Suppressor macrophage treated with lipopolysaccharide for 4 hours (primary cell): ENCODE results near the gene DHX34.
"Not testable (repeated sequence)": the region's sequence is repeated elsewhere in the genome, so short reads cannot be mapped to it uniquely, and the experiment has no call there.

Experiments used
- DNase-seq: peaks from one replicate; pipeline ENCODE4 v3.0.0-alpha.2; 2020

Gene DHX34, protein sequence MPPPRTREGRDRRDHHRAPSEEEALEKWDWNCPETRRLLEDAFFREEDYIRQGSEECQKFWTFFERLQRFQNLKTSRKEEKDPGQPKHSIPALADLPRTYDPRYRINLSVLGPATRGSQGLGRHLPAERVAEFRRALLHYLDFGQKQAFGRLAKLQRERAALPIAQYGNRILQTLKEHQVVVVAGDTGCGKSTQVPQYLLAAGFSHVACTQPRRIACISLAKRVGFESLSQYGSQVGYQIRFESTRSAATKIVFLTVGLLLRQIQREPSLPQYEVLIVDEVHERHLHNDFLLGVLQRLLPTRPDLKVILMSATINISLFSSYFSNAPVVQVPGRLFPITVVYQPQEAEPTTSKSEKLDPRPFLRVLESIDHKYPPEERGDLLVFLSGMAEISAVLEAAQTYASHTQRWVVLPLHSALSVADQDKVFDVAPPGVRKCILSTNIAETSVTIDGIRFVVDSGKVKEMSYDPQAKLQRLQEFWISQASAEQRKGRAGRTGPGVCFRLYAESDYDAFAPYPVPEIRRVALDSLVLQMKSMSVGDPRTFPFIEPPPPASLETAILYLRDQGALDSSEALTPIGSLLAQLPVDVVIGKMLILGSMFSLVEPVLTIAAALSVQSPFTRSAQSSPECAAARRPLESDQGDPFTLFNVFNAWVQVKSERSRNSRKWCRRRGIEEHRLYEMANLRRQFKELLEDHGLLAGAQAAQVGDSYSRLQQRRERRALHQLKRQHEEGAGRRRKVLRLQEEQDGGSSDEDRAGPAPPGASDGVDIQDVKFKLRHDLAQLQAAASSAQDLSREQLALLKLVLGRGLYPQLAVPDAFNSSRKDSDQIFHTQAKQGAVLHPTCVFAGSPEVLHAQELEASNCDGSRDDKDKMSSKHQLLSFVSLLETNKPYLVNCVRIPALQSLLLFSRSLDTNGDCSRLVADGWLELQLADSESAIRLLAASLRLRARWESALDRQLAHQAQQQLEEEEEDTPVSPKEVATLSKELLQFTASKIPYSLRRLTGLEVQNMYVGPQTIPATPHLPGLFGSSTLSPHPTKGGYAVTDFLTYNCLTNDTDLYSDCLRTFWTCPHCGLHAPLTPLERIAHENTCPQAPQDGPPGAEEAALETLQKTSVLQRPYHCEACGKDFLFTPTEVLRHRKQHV

DNA sequence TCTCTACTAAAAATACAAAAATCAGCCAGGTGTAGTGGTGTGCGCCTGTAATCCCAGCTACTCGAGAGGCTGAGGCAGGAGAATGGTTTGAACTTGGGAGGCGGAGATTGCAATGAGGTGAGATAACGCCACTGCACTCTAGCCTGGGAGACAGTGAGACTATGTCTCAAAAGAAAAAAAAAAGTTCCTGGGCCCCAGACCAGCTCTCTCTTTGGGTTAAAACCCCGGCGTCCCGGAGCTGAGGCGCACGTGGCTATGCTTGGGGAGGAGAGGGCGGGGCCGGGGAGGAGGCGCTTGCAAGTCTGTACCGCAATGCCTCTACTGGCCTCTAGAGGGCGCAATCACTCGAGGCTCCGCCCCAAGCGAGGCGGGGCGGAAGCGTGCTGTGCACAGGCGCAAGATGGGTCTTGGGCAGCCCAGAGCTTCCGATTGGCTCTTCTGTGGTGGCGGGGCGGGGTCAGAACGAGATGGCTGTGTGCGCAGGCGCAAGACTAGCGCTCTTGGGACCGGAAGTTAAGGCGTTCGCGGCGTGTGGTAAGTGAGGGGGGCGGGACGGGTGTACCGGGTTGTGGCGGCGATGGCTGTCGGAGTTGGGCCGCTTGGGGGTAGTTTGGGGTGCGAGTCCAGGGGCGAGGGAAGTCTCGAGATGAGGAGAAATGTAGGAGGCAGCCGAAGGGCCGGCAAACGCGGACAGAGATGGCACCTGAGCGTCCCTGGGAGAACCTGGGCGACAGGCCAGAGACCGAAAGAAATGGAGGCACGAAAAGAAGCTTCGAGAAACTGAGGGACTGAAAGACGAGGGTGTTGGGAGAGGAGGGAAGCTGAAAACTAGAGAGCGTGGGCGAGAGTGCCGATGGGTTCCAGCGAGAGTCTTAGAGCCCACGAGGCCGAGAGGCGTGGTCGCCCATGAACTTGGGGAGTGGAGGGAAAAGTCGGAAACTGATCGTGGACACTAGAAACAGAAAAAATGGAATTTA is at the start of gene DHX34:
Gene DHX34 (plus strand): TSS at position 497 of the 977 bp plus-strand sequence. CDS start 3,716 bp downstream, outside the sequence.
- peak; percentile 100 for DNase-seq

DNA sequence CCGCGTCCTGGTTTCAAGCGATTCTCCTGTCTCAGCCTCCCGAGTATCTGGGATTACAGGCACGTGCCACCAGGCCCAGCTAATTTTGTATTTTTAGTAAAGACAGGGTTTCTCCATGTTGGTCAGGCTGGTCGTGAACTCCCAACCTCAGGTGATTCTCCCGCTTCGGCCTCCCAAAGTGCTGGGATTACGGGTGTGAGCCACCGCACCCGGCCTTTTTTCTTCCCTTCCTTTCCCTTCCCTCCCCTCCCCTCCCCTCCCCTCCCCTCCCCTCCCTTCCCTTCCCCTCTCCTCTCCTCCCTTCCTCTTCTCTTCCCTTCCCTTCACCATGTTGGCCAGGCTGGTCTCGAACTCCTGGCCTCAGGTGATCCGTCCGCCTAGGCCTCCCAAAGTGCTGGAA is 48.2 kb upstream of the DHX34 start:
- DNase-seq, result not testable (repeated sequence)

DNA sequence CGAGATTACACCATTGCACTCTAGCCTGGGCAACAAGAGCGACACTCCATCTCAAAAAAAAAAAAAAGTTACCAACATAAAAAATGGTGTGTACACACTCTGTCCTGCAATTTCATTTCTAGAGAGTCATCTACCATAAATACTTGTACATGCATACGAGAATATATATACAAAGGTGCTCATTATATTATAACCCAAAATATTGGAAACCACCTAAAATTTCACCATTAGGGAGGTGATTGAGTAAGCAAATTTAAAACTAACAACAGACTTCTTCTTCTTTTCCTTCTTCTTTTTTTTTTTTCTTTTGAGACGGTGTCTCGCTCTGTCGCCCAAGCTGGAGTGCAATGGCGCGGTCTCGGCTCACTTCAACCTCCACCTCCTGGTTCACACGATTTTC is 46.9 kb upstream of the DHX34 start:
- no peak for DNase-seq

DNA sequence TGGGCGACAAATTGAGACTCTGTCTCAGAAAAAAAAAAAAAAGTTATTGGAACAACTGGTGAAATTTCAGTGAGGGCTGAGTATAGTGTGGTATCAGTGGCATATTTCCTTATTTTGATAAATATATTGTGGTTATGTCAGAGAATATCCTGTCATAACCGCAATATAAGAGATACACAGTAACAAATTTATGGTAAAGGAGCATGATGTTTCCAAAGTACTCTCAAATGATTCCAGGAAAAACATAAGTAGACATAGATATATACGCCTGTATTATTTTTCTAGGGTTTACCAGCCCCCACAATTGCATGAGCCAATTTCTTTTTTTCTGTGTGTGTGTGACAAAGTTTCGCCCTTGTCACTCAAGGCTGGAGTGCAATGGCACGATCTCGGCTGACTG is 45.1 kb upstream of the DHX34 start:
- no peak for DNase-seq

DNA sequence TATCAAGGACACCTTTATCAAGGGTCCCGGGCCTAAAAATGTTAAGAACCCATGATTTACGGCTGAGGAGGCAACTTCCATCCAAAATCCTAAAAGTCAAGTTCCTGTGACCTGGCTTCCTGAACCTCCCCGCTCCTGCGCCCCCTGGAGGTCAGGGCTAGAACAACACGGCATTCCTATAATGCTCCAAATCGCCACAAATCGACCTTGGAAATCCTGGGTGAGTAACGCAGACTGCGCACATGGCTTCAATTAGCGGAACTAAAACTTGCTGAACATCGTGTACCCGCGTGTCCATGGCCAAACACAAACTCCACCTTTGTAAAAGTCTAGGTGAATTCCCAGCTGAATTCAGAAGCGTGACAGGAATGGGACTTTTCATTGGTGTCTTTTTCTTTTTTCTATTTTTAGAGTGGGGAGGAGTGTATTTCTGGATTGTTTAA is 43.8 kb upstream of the DHX34 start:
- peak; percentile 91 for DNase-seq

DNA sequence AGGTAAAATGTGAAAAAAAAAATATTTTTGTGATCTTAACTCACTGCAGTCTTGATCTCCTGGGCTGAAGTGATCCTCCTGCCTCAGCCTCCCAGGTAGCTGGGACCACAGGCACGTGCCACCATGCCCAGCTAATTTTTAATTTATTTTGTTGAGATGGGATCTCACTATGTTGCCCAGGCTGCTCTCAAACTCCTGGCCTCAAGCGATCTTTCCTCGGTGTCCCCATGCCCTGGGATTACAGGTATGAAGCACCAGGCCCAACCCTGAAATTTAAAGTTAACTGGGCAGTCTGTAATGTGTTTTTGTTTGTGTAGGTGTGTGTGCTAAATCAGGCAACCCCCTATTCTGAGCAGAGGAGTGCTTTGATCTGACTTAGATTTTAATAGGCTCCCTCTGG is 42.8 kb upstream of the DHX34 start:
- no peak for DNase-seq

DNA sequence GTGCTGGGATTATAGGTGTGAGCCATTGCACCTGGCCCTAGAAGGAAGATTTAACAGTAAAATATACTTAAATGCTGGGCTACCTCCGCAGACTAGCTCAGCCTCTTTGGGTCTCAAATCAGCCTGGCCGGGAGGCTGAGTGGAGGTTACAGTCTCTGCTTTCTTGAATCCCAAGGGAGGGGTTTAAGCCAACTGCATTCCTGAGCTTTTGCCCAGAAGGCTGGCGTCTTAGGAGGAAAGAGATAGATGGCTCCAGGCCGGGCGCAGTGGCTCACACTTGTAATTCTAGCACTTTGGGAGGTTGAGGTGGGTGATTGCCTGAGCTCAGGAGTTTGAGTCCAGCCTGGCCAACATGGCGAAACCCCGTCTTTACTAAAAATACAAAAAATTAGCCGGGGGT is 40.1 kb upstream of the DHX34 start:
- no peak for DNase-seq

DNA sequence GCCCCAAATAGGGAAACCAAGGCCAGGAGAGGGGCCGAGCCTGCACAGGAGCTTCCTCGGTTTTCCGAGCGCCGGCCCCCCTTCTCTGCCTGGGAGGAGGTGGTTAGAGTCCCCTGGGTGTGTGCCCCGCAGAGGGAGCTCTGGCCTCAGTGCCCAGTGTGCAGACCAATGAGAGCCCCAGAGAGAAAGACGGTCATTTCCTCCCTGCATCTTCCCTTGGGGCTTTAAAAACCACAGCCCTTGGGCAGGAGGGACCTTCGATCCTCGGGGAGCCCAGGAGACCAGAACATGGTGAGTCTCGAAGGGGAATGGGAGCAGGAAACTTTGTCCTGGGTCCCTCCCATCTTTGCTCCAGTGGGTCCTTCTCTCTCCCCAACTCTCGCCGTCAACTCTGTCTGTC is 39.5 kb upstream of the DHX34 start, which contains the start of gene C5AR1:
Gene C5AR1 (plus strand): TSS at position 254 of the 400 bp plus-strand sequence. CDS start 35 bp downstream, at position 289.
- DNase-seq, result peak; percentile 86

DNA sequence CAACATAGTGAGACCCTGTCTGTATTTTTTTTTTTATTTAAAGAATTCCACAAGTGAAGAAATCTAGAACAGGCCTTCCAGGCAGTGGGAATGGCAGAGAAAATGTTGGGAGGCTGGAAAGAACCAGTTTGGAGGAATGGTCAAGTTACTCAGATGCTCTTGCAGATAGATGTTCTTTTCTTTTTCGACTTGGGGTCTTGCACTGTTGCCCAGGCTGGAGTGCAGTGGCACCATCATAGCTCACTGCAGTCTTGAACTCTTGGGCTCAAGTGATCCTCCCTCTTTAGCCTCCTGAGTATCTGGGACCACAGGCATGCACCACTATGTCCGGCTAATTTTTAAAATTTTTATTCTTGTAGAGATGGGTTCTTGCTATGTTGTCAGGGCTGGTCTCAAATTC is 38.8 kb upstream of the DHX34 start:
- DNase-seq, result no peak

DNA sequence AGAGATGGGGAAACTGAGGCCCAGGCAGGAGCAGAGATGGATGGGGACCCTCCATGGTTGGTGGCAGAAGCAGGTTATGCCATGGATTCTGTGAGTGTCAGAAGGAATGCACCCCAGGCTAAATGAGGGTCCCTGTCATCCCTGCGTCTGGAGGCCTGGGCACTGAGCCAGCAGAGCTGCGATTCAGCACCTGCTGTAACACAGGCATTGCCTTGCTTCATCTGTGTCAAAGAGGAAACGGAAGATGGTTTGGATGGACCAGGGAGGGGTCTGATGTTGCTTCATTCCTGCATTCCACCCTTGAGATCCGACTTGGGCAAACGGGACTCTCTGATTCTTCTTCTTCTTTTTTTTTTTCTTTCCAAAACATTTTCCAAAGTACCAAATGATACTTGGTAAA is 38.3 kb upstream of the DHX34 start:
- DNase-seq, result peak; percentile 90

DNA sequence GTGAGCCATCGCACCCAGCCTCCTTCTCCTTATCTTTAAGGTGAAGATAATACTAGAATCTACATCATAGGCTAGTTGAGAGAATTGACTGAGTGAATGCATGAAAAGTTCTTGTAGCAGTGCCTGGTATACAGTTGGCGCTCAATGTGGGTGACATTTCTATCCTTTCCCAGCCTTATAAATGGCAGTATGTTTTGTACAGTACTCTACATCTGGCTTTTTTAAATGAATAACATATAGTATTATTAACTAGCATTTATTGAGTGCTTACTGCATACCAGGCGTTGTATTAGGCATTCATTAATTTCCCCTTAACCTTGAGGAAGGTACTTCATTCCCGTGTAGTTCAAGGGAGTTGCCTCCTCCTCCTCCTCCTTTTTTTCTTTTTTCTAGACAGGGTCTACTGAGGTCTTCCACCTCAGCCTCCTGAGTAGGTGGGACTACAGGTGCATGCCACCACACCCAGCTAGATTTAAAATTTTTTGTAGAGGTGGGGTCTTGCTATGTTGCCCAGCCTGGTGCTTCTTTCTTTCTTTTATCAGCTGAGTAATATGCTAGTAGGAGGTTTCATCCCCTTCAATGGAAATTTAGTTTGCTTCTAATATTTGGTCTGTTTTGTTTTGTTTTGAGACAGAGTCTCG is 36.6 kb upstream of the DHX34 start:
- DNase-seq, result no peak

DNA sequence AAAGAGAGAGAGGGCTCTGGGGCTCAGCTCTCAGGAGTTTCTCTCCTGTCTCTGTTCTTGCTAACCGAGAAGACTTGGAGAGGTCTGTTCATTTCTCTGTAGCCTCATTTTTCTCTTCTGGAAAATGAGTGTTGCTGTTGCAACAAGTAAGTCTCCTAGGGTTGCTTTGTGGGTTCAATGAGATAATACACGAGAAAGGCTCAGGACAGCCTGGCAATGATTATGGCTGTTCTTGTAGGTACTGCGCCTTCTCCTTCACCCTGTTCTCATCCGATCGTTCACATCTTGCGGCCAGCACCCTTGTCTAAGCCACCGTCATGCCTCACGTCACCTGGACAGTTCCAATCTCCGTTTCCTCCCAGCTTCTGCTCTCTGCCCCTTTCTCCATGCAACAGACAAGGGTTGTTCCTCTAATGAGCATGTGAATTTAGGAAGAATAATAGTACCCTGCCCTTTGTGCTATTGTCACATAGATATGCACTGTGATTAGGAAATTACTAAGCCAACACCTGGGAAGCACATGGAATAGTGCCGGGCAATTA is 35.3 kb upstream of the DHX34 start:
- no peak for DNase-seq

DNA sequence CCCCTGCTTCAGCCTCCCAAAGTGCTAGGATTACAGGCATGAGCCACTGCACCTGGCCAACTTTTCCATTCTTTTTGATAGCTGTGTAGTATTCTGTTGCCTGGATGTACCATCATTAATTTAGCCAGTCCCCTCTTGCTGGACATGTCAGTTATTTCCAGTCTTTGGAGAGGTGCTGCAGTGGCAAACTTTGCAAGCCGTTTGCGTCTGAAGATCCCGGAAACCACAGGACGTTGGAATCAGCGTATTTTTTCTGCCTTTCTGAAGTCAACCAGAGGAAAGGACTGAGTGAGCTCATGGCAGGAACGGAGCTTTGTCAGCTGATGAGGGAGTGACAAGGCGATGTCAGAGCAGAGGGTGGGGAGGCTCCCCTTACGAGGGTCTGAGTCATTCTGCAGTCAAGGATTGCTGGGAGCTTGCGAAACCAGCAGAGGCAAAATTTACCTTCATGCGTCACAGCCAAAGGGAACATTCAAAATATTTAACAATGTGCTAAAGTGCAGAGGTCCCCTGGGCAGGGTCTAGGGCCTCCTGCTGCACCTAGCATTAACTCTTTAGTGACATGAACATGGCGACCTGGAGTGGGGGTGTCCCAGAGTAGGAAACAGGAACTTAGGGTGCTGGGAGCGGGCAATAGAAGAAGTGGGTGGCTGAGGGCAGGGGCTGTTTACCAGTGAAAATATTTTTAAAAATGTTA is 33.8 kb upstream of the DHX34 start:
- DNase-seq, result peak; percentile 99

DNA sequence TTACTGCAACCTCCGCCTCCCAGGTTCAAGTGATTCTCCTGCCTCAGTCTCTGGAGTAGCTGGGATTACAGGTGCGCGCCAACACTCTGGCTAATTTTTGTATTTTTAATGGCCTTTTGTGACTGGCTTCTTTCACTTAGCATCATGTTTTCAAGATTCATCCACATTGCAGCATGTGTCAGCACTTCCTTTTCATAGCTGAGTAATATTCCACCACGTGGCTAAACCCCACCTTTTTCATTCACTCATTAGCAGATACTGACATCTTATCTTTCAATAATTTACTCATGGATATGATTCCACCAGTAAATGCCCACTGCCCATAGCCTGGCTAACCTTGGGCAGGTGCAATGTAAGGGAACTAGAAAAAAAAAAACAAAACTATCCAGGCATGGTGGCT is 32.6 kb upstream of the DHX34 start:
- DNase-seq, result no peak

DNA sequence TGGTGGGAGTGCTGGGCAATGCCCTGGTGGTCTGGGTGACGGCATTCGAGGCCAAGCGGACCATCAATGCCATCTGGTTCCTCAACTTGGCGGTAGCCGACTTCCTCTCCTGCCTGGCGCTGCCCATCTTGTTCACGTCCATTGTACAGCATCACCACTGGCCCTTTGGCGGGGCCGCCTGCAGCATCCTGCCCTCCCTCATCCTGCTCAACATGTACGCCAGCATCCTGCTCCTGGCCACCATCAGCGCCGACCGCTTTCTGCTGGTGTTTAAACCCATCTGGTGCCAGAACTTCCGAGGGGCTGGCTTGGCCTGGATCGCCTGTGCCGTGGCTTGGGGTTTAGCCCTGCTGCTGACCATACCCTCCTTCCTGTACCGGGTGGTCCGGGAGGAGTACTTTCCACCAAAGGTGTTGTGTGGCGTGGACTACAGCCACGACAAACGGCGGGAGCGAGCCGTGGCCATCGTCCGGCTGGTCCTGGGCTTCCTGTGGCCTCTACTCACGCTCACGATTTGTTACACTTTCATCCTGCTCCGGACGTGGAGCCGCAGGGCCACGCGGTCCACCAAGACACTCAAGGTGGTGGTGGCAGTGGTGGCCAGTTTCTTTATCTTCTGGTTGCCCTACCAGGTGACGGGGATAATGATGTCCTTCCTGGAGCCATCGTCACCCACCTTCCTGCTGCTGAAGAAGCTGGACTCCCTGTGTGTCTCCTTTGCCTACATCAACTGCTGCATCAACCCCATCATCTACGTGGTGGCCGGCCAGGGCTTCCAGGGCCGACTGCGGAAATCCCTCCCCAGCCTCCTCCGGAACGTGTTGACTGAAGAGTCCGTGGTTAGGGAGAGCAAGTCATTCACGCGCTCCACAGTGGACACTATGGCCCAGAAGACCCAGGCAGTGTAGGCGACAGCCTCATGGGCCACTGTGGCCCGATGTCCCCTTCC is 28.9 kb upstream of the DHX34 start:
- DNase-seq, result no peak

DNA sequence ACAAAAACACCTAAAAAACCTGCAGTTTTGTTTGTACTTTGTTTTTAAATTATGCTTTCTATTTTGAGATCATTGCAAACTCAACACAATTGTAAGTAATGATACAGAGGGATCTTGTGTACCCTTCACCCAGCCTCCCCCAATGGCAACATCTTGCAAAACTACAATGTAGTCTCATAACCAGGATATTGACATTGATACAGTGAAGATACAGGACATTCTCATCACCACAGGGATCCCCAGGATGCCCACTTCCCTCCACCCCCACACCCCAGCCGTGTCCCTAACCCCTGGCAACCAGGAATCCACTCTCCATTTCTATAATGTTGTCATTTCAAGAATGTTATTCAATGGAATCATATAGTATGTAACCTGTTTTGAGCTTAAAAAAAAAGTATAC is 27.5 kb upstream of the DHX34 start:
- peak; percentile 54 for DNase-seq

DNA sequence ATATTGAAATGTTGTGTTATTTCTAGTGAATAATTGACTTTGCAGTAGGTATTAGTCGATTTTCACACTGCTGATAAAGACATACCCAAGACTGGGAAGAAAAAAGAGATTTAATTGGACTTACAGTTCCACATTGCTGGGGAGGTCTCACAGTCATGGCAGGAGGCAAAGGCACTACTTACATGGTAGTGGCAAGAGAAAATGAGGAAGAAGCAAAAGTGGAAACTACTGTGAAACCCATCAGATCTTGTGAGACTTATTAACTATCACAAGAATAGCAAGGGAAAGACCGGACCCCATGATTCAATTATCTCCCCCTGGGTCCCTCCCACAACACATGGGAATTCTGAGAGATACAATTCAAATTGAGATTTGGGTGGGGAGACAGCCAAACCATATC is 27.1 kb upstream of the DHX34 start:
- peak; percentile 87 for DNase-seq

DNA sequence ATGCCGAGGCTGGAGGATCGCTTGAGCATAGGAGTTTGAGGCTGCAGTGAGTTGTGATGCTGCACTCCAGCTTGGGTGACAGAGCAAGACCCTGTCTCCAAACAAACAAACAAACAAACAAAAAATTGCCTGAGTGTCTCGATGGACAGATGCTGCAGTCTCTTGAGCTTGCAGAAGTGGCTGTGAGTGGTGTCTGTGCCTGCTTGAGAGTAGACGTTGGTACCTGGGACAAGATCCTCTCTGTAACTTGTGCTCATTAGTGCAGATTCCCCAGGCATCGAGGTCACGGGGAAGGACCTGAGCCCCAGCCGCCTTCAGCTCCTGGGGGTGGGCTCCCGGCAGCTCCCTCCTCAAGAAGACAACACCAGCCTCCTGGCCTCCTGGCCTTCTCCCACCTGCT is 25.7 kb upstream of the DHX34 start:
- DNase-seq, result no peak

DNA sequence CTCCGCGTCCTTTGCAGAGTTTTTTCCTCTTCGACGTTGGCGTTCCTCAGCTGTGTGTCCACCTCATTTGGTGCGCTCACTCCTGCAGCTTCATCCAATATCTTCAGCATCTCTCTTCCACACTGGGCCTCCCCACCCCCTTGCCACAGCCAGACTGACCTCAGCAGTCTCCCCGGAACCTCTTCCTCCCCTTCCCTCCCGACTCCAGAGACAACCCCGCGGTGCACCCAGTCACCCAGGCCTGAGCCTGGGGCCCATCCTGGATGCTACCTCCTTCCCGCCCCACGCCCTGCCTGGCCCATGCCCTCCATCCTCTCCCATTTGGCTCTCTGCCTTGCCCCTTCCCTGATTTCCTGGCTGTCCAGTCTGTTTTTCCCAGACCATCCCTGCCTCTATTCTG is 25.2 kb upstream of the DHX34 start:
- DNase-seq, result no peak
